OCI-LY1 (cell line): ENCODE data around the gene APLP2.

Experiments used
- CTCF ChIP-seq: fragments of 200-600 bp; sonication (generic), shearing (Covaris generic); IDR thresholded peaks from 2 replicates; pipeline ENCODE4 v1.5.1; 2017; ENCODE audit warnings: mild to moderate bottlenecking, antibody characterized with exemption, low read length, moderate library complexity, mixed read lengths
- EZH2 ChIP-seq: fragments of 200-600 bp; sonication (generic), shearing (Covaris generic); IDR thresholded peaks from 2 replicates; pipeline ENCODE4 v1.8.0; 2017; ENCODE audit warnings: borderline replicate concordance, mixed run types, mild to moderate bottlenecking, antibody characterized with exemption, low read length, moderate library complexity, mixed read lengths

GRCh38 chr11:130055617-130056016 is 14.1 kb upstream of the APLP2 start:
- TF ChIP-seq CTCF (no peak), EZH2 (no peak)
